HG03378 (cell line): Measurements from ENCODE around the gene WDR7.
"Not testable (repeated sequence)": the region's sequence is repeated elsewhere in the genome, so short reads cannot be mapped to it uniquely, and the experiment has no call there.

Source experiments
- ATAC-seq: cut with Tn5 transposase; IDR thresholded peaks from one replicate; pipeline ENCODE4 v1.9.1; 2021; ENCODE audit warnings: mild to moderate bottlenecking, moderate library complexity; ENCODE audit not compliant: unreplicated experiment

WDR7 gene

DNA sequence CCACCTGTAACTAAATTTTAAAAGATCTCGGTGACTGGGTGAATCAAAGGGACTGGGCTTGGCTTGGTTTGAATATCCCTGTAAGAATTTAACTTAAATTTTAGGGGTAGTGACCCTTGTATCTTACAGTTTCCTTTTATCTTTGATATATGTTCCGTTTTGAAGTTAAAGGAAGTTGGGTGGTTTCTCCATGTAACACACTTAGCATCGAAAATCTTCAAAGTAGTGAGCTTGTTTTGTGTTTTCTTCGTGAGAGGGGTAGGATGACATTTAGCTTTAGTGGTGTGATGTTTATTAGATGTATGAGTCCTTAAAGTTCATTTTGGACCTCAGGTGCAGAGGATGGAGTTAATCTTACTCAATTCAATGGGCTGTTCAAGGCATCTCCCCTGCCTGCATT, 1.6 kb downstream of the WDR7 start:
- no peak for ATAC-seq

- not testable (repeated sequence) for ATAC-seq
Observed at GRCh38 chr18:56654280-56654679, 3.1 kb downstream of the WDR7 start.

- ATAC-seq = no peak
Observed at GRCh38 chr18:56658261-56658660, 7.1 kb downstream of the WDR7 start.

DNA sequence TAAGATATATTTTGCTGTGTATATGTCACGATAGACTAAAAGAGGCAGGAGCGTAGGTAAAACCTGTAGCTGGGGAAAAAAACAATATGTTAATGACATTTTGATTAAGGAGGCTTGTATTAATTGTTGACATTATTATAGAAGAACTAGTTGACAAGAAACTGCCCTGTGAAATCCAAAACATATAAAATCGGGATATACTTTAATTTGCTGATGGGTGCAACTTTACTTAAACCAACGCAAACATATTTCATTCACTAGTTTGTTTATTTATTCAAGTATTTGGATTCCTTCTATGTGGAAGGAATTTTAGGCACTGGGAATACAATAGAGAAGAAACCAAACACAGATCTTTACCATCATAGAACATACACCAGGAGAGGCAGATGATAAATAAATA, 8.0 kb downstream of the WDR7 start:
- no peak for ATAC-seq

GRCh38 chr18:56660655-56661054, 9.5 kb downstream of the WDR7 start:
- ATAC-seq = no peak

GRCh38 chr18:56661360-56662062, 10.4 kb downstream of the WDR7 start:
- no peak for ATAC-seq

DNA sequence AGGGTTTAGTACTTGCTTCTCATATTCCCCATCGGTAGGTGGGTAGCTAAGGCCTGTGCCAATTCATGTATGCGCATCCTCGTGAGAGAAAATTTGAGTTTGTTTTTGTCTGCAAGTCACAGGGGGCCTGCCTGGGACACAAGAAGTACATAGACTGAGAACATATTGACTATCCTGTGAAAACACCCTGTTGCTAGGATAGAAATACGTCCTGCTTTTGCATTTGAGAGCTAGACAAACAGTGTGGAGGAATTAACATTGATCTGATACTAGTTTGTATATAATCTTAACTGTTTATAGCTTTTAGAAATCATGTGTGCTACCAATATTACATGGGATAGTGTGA, 10.9 kb downstream of the WDR7 start:
- no peak for ATAC-seq

DNA sequence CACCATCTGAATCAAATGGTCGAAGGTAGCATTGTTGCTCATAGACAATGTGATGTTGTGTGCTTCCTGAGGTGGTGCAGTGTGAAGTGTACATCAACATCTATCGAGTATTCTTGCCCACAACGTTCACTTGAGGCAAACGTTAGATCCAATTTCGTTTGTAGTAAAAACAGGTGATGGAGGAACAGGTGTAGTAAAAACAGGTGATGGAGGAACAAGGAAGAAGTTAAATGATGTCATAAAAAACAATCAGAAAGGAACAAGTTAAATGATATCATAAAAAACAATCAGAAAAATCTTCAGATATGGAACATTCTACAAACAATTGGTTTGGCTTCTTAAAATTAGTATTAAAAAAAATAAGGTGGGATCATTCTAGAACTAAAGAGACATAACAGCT, 11.3 kb downstream of the WDR7 start:
- ATAC-seq = no peak

DNA sequence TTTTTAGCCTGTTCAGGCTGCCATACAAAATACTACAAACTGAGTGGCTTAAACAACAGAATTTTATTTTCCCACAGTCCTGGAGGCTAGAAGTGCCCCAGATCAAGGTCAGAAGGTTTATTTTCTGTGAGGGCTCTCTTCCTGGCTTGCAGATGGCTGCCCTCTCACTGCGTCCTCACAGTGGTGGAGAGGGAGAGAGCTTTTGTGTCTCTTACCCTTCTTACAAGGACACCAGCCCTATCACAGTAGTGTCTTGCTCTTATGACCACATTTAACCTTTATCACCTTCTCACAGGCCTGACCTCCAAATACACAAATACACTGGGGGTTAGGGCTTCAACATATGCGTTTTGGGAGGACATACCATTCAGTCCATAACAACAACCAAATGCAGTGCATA, 11.7 kb downstream of the WDR7 start:
- no peak for ATAC-seq

DNA sequence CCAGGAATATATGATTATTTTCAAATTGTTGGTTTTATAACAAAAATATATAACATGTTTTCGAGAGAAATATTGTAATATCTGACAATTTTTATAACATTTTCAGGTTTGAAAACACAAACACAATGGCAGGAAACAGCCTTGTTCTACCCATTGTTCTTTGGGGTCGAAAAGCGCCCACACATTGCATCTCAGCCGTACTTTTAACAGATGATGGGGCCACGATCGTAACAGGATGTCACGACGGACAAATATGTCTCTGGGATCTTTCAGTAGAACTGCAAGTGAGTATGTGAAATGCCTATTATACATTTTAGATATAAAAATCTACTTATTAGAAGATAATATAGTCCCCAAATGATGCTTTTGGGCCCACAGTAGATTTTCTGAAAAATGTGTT, 21.2 kb downstream of the WDR7 start:
- no peak for ATAC-seq

- no peak for ATAC-seq
Observed at GRCh38 chr18:56672981-56673380, 21.8 kb downstream of the WDR7 start.

DNA sequence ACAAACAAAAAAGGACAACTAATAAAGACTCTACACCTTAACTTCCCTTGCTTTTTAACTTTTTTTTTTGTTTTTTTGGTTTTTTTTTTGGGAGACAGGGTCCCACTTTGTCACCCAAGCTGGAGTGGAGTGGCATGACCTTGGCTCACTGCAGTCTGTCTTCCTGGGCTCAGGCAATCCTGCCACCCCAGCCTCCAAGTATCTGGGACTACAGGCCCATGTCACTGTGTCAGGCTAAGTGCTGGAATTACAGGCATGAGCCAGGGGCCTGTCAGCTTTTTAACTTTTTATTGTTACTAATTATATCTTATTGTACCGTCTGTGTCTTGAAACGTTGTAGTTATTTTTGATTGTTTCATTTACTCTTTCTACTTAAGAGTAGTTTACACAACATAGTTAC, 25.5 kb downstream of the WDR7 start:
- no peak for ATAC-seq

DNA sequence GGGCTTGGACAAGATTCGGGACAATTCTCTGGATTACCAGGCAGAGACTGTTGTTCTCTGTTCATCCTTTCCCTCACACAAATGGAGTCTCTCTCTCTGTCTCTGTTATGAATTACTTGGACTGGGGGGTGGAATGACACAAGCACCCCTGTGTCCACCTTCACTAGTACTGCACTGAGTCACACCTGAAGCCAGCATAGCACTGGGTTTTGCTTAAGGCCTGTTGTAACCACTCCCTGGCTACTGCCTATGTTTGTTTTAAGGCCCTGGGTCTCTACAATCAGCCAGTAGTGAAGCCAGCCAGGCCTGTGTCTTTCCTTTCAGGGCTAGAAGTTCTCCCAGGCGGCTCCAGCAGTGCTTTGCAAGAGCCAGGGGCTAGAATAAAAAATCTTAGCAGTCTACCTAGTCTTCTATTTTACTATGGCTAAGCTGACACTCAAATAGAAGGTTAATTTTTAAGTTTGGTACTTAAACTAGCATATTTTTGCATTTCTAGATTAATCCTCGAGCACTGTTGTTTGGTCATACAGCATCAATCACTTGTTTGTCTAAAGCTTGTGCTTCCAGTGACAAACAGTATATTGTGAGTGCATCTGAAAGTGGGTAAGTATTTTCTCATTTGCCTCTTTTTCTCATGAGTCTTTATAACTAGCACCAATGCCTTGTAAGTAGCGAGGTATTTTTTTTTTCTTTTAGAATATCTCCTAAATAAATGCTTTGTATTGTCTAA, 27.8 kb downstream of the WDR7 start:
- no peak for ATAC-seq

DNA sequence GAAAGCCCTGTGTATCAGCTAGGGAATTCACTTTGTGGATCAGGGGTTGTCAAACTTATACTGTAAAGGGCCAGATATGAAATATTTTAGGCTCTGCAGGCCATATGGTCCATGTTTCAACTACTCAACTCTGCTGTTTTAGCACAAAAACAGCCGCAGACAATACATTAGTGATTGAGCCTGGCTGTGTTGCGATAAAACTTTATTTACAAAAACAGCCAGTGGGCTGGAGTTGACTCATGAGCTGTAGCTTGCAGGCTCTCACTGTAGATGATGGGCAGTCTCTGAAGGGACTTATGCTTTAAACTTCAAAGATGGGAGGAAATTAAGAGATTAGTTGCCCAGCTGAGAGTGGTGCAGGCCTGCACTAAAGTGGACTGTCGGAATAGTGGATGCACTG, 33.1 kb downstream of the WDR7 start:
- no peak for ATAC-seq

GRCh38 chr18:56691530-56691929, 40.4 kb downstream of the WDR7 start:
- ATAC-seq = no peak

- ATAC-seq = no peak
Observed at GRCh38 chr18:56696966-56697365, 45.8 kb downstream of the WDR7 start.

DNA sequence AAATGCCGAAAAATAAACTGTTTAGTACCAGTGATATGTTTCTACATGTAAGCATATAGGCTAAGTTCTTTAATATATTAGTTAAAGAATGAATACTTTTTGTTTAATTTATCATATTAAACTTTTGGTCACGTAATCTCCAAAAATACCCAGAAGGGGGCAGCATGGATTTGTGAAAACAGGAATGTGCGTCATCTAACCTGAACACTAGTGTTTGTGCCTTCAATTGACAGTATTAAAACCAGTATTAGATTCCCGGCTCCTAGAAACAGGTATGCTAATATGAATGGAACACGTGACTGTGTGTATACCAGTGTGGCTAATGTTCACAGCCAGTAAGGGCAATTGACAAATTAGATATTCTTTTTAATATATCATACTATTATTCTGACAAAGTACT, 51.8 kb downstream of the WDR7 start:
- ATAC-seq = no peak

- peak; percentile 100 for ATAC-seq
Observed at GRCh38 chr18:56709463-56709862, 58.3 kb downstream of the WDR7 start.

DNA sequence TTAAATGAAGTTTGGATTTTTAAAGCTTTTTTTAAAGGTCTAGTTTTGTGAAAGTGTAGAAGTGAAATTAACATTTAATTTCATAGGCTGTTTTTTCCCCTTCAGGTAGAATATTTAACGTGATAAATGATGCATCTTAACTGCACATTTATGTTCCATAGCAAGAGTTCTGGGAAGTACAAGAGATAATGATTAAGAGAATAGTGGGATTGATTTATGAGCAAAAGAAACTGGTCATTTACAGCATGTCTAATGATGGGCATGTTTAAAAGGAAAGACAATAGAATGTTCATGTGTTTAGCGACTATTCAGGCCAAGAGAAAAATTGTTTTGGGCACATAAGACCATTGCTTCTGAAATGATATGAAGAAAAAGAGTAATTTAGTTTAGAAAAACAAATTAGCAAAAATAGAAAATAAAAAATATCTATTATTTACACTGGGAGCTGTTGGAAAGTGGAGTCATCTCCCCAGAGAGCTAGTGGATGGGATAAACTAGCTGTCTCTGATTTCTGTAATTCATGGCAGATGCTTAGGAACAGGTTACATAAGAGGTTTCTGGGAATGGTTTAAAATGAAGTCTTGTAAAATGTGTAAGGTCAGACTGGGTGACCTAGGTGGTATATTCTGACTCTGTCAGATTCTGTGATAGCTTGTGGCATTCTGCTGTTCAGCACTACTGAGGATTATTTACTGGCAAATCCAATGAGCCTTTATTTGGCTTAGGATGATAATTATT, 60.7 kb downstream of the WDR7 start:
- ATAC-seq = no peak

- no peak for ATAC-seq
Observed at GRCh38 chr18:56712761-56713160, 61.6 kb downstream of the WDR7 start.

DNA sequence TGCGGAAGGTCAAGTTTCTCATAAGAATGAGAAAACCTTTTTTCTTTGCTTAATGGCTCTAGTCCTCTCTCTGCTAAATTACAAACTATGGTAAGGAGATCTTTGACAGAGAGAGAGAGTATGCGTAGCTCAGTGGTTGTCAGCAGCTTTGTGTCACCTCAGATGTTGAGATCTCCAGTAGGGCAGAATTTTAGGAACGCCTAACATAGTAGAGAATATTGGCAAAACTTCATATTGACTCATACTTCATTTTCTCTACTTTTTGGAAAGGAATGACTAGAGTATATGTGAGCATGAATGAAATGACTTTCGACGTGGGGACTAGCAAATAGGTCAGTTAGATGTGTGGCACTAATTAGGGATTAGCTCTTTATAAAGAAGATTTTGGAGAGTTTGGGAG, 64.0 kb downstream of the WDR7 start:
- ATAC-seq = no peak

GRCh38 chr18:56716692-56717146, 65.6 kb downstream of the WDR7 start:
- no peak for ATAC-seq
